Measurements from ENCODE around the gene A2ML1.
"Not testable (repeated sequence)": the region's sequence is repeated elsewhere in the genome, so short reads cannot be mapped to it uniquely, and the experiment has no call there.

A2ML1 gene

GRCh38 chr12:8906266-8907180 lies 84.1 kb downstream of the A2ML1 start:
- no peak for DNase-seq (ENCODE audit: low read depth)

GRCh38 chr12:8907513-8907912 lies 85.1 kb downstream of the A2ML1 start:
- DNase-seq (ENCODE audit: low read depth) = no peak

GRCh38 chr12:8909752-8910151 lies 87.3 kb downstream of the A2ML1 start:
- no peak for DNase-seq (ENCODE audit: low read depth)

GRCh38 chr12:8911606-8912268 lies 89.3 kb downstream of the A2ML1 start:
- no peak for DNase-seq (ENCODE audit: low read depth)

- DNase-seq (ENCODE audit: low read depth) = peak; percentile 20
Observed at GRCh38 chr12:8912914-8913313, 90.5 kb downstream of the A2ML1 start.

GRCh38 chr12:8913702-8914032 lies 91.2 kb downstream of the A2ML1 start:
- no peak for DNase-seq (ENCODE audit: low read depth)

GRCh38 chr12:8914033-8914715 lies 91.8 kb downstream of the A2ML1 start, which contains the start of gene PHC1:
TSS of gene PHC1 (plus strand) at chr12:8914509. CDS start at chr12:8917678, 3,169 bp downstream.
- DNase-seq (ENCODE audit: low read depth) = peak; percentile 79

GRCh38 chr12:8914716-8915526 lies 92.5 kb downstream of the A2ML1 start:
- DNase-seq (ENCODE audit: low read depth) = peak; percentile 75

- DNase-seq (ENCODE audit: low read depth) = no peak
Observed at GRCh38 chr12:8916154-8916553, 93.7 kb downstream of the A2ML1 start.

- DNase-seq (ENCODE audit: low read depth) = no peak
Observed at GRCh38 chr12:8917031-8917430, 94.6 kb downstream of the A2ML1 start.

GRCh38 chr12:8917751-8918150 lies 95.3 kb downstream of the A2ML1 start:
- DNase-seq (ENCODE audit: low read depth) = no peak

GRCh38 chr12:8919643-8920042 lies 97.2 kb downstream of the A2ML1 start:
- not testable (repeated sequence) for DNase-seq (ENCODE audit: low read depth)

- no peak for DNase-seq (ENCODE audit: low read depth)
Observed at GRCh38 chr12:8922544-8922943, 100.1 kb downstream of the A2ML1 start.

All from ELR (cell line).